Osteocyte (in vitro differentiated cells): ENCODE data around the gene SMG1. TPM values are rescaled to one million over a fixed set of nuclear protein-coding genes. Genes with fewer than 3 reads are reported as not detected.
"Not testable (repeated sequence)": the region's sequence is repeated elsewhere in the genome, so short reads cannot be mapped to it uniquely, and the experiment has no call there.

Experiments
- DNase-seq: peaks from one replicate; pipeline ENCODE4 v3.0.0; 2021; ENCODE audit warnings: mixed read lengths; ENCODE audit not compliant: unreplicated experiment; ENCODE audit errors: extremely low spot score
- H3K27ac Mint-ChIP-seq: one replicate; pipeline ENCODE4 v1.8.0; 2021; ENCODE audit warnings: mild to moderate bottlenecking, mixed read lengths; ENCODE audit not compliant: unreplicated experiment
- H3K27me3 Mint-ChIP-seq: one replicate; pipeline ENCODE4 v1.8.0; 2021; ENCODE audit warnings: mixed read lengths; ENCODE audit not compliant: unreplicated experiment
- H3K36me3 Mint-ChIP-seq: one replicate; pipeline ENCODE4 v1.8.0; 2021; ENCODE audit warnings: mixed read lengths; ENCODE audit not compliant: unreplicated experiment
- H3K4me1 Mint-ChIP-seq: one replicate; pipeline ENCODE4 v1.8.0; 2021; ENCODE audit warnings: mixed read lengths; ENCODE audit not compliant: unreplicated experiment
- H3K4me3 Mint-ChIP-seq: one replicate; pipeline ENCODE4 v1.8.0; 2021; ENCODE audit warnings: mild to moderate bottlenecking, moderate library complexity, mixed read lengths; ENCODE audit not compliant: unreplicated experiment
- H3K9me3 Mint-ChIP-seq: one replicate; pipeline ENCODE4 v1.8.0; 2021; ENCODE audit warnings: mixed read lengths; ENCODE audit not compliant: unreplicated experiment
- CTCF ChIP-seq: fragments of 200-600 bp; sonication (generic); IDR thresholded peaks from 2 replicates; pipeline ENCODE4 v1.5.0; 2021; ENCODE audit warnings: antibody characterized with exemption, mild to moderate bottlenecking, moderate library complexity
- total RNA-seq: library from RNA; stranded (reverse); gene quantifications from 2 replicates; pipeline ENCODE4 v1.2.1, GENCODE V29; 2021

The SMG1 gene
- total RNA-seq, 1 donor from 2014 or later = 77.9 TPM

- H3K27me3 Mint-ChIP-seq, H3K4me3 Mint-ChIP-seq, H3K36me3 Mint-ChIP-seq, H3K4me1 Mint-ChIP-seq, H3K27ac Mint-ChIP-seq, DNase-seq, H3K9me3 Mint-ChIP-seq: not testable (repeated sequence)
Observed at GRCh38 chr16:18776334-18776733, 149.9 kb downstream of the SMG1 start.

- not testable (repeated sequence) for H3K4me3 Mint-ChIP-seq, H3K27me3 Mint-ChIP-seq, H3K36me3 Mint-ChIP-seq, H3K4me1 Mint-ChIP-seq, DNase-seq, H3K27ac Mint-ChIP-seq, H3K9me3 Mint-ChIP-seq
Observed at GRCh38 chr16:18774651-18775050, 151.6 kb downstream of the SMG1 start.

- not testable (repeated sequence) for H3K9me3 Mint-ChIP-seq, H3K4me3 Mint-ChIP-seq, H3K4me1 Mint-ChIP-seq, H3K36me3 Mint-ChIP-seq, H3K27ac Mint-ChIP-seq, DNase-seq, H3K27me3 Mint-ChIP-seq
Observed at GRCh38 chr16:18772171-18772570, 154.0 kb downstream of the SMG1 start.

GRCh38 chr16:18770336-18770962 is 155.8 kb downstream of the SMG1 start:
- H3K4me3 Mint-ChIP-seq, H3K27ac Mint-ChIP-seq, H3K27me3 Mint-ChIP-seq, H3K4me1 Mint-ChIP-seq, H3K36me3 Mint-ChIP-seq, H3K9me3 Mint-ChIP-seq, DNase-seq: not testable (repeated sequence)

GRCh38 chr16:18767217-18767616 is 159.0 kb downstream of the SMG1 start:
- not testable (repeated sequence) for H3K27me3 Mint-ChIP-seq, H3K4me3 Mint-ChIP-seq, DNase-seq, H3K36me3 Mint-ChIP-seq, H3K4me1 Mint-ChIP-seq, H3K9me3 Mint-ChIP-seq, H3K27ac Mint-ChIP-seq

- not testable (repeated sequence) for H3K9me3 Mint-ChIP-seq, H3K4me1 Mint-ChIP-seq, H3K36me3 Mint-ChIP-seq, H3K27ac Mint-ChIP-seq, H3K27me3 Mint-ChIP-seq, DNase-seq, H3K4me3 Mint-ChIP-seq
Observed at GRCh38 chr16:18762713-18763112, 163.5 kb downstream of the SMG1 start.

GRCh38 chr16:18759598-18760520 is 166.3 kb downstream of the SMG1 start:
- not testable (repeated sequence) for H3K9me3 Mint-ChIP-seq, H3K27ac Mint-ChIP-seq, H3K27me3 Mint-ChIP-seq, DNase-seq, H3K4me1 Mint-ChIP-seq, H3K36me3 Mint-ChIP-seq, H3K4me3 Mint-ChIP-seq
- TF ChIP-seq CTCF = peak; percentile 67

- H3K36me3 Mint-ChIP-seq, H3K4me3 Mint-ChIP-seq, H3K4me1 Mint-ChIP-seq, DNase-seq, H3K9me3 Mint-ChIP-seq, H3K27ac Mint-ChIP-seq, H3K27me3 Mint-ChIP-seq: not testable (repeated sequence)
Observed at GRCh38 chr16:18757960-18758660, 168.1 kb downstream of the SMG1 start.

GRCh38 chr16:18756639-18757038 is 169.6 kb downstream of the SMG1 start:
- H3K4me3 Mint-ChIP-seq, H3K27me3 Mint-ChIP-seq, H3K4me1 Mint-ChIP-seq, DNase-seq, H3K27ac Mint-ChIP-seq, H3K9me3 Mint-ChIP-seq, H3K36me3 Mint-ChIP-seq: not testable (repeated sequence)
